HL-60 (cell line): ENCODE results near the gene KRTAP4-8.
"Not testable (repeated sequence)": the region's sequence is repeated elsewhere in the genome, so short reads cannot be mapped to it uniquely, and the experiment has no call there.

Source experiments
- DNase-seq, 2 experiments: peaks; one replicate each; pipeline ENCODE4 v3.0.0-alpha.2; 2010 to 2020; ENCODE audit warnings: low read depth in 1 of 2, low spot score in 1 of 2
- H3K27ac ChIP-seq: fragments of 250-450 bp; sonication (Bioruptor Pico); replicated peaks from 2 replicates; pipeline ENCODE4 v1.5.1; 2020; ENCODE audit warnings: mild to moderate bottlenecking, moderate library complexity
- H3K27me3 ChIP-seq: fragments of 250-450 bp; sonication (Bioruptor Pico); 2 replicates; pipeline ENCODE4 v1.5.1; 2021; ENCODE audit warnings: mild to moderate bottlenecking, moderate library complexity; ENCODE audit not compliant: insufficient read depth, poor library complexity, severe bottlenecking
- H3K4me3 ChIP-seq: replicated peaks from 2 replicates; pipeline ENCODE4 v1.5.1; 2011; ENCODE audit warnings: mild to moderate bottlenecking, control low read depth, low read length; ENCODE audit not compliant: insufficient read depth
- GABPA ChIP-seq: IDR thresholded peaks from 2 replicates; pipeline ENCODE4 v1.6.1; 2012; ENCODE audit warnings: low read depth
- POLR2AphosphoS5 ChIP-seq: IDR thresholded peaks from 2 replicates; pipeline ENCODE4 v1.6.1; 2012; ENCODE audit warnings: low read depth
- SPI1 ChIP-seq: IDR thresholded peaks from 2 replicates; pipeline ENCODE4 v1.6.1; 2012; ENCODE audit warnings: low read depth, mild to moderate bottlenecking, borderline replicate concordance
- TF ChIP-seq, protein P1 (sequence below): IDR thresholded peaks from one replicate; pipeline ENCODE4 v1.5.1; 2011; ENCODE audit warnings: low read length, control low read depth, inconsistent platforms; ENCODE audit not compliant: insufficient read depth
- TF ChIP-seq, protein P2 (sequence below): IDR thresholded peaks from 2 replicates; pipeline ENCODE4 v1.6.1; 2012; ENCODE audit warnings: low read depth; ENCODE audit not compliant: insufficient replicate concordance

Gene KRTAP4-8

DNA sequence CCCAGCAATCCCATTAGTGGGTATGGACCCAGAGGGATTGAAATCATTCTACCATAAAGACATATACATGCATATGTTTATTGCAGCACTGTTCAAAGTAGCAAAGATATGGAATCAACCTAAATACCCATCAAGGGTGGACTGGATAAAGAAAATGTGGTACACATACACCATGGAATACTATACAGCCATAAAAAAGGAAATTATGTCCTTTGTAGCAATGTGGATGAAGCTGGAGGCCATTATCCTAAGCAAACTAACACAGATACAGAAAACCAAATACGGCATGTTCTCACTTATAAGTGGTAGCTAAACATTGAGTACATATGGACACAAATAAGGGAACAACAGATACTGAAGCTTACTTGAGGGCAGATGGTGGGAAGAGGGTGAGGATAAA lies 40.4 kb downstream of the KRTAP4-8 start:
- Histone ChIP-seq H3K4me3 (no peak overlapping the region), H3K27ac (no peak overlapping the region), H3K27me3 (peaks cover 2% of the 10 kb centered on the region)
- TF ChIP-seq, protein P1, sequence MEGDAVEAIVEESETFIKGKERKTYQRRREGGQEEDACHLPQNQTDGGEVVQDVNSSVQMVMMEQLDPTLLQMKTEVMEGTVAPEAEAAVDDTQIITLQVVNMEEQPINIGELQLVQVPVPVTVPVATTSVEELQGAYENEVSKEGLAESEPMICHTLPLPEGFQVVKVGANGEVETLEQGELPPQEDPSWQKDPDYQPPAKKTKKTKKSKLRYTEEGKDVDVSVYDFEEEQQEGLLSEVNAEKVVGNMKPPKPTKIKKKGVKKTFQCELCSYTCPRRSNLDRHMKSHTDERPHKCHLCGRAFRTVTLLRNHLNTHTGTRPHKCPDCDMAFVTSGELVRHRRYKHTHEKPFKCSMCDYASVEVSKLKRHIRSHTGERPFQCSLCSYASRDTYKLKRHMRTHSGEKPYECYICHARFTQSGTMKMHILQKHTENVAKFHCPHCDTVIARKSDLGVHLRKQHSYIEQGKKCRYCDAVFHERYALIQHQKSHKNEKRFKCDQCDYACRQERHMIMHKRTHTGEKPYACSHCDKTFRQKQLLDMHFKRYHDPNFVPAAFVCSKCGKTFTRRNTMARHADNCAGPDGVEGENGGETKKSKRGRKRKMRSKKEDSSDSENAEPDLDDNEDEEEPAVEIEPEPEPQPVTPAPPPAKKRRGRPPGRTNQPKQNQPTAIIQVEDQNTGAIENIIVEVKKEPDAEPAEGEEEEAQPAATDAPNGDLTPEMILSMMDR = no peak
- no peak for TF ChIP-seq GABPA
- TF ChIP-seq, protein P2, sequence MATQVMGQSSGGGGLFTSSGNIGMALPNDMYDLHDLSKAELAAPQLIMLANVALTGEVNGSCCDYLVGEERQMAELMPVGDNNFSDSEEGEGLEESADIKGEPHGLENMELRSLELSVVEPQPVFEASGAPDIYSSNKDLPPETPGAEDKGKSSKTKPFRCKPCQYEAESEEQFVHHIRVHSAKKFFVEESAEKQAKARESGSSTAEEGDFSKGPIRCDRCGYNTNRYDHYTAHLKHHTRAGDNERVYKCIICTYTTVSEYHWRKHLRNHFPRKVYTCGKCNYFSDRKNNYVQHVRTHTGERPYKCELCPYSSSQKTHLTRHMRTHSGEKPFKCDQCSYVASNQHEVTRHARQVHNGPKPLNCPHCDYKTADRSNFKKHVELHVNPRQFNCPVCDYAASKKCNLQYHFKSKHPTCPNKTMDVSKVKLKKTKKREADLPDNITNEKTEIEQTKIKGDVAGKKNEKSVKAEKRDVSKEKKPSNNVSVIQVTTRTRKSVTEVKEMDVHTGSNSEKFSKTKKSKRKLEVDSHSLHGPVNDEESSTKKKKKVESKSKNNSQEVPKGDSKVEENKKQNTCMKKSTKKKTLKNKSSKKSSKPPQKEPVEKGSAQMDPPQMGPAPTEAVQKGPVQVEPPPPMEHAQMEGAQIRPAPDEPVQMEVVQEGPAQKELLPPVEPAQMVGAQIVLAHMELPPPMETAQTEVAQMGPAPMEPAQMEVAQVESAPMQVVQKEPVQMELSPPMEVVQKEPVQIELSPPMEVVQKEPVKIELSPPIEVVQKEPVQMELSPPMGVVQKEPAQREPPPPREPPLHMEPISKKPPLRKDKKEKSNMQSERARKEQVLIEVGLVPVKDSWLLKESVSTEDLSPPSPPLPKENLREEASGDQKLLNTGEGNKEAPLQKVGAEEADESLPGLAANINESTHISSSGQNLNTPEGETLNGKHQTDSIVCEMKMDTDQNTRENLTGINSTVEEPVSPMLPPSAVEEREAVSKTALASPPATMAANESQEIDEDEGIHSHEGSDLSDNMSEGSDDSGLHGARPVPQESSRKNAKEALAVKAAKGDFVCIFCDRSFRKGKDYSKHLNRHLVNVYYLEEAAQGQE = no peak
- no peak for TF ChIP-seq SPI1
- TF ChIP-seq POLR2AphosphoS5 = no peak
- DNase-seq = no peak

DNA sequence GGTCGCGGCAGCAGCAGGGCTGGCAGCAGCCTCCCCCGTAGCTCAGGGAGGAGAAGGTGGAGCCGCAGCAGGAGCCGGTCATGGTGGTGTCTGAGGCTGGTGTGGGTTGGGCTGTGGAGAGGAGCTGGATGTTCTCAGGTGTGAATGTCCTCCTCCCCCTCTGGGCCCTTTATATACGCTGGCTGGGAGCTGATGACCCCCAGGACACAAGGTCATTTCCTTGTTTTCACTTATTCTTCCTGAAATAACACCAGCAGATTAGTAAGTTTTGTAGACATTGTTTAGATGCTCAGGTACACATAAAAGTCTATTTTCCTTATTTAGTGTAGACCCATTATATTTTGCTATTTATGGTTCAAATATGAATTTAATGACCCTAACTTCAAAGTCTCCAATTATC lies 42.8 kb downstream of the KRTAP4-8 start, which contains the start of gene KRTAP2-2:
Gene KRTAP2-2, minus strand, starts transcription at position 101 of the 400 bp plus-strand sequence. Its CDS starts 19 bp downstream, at position 82.
- H3K27ac ChIP-seq, H3K4me3 ChIP-seq, H3K27me3 ChIP-seq, DNase-seq: not testable (repeated sequence)

DNA sequence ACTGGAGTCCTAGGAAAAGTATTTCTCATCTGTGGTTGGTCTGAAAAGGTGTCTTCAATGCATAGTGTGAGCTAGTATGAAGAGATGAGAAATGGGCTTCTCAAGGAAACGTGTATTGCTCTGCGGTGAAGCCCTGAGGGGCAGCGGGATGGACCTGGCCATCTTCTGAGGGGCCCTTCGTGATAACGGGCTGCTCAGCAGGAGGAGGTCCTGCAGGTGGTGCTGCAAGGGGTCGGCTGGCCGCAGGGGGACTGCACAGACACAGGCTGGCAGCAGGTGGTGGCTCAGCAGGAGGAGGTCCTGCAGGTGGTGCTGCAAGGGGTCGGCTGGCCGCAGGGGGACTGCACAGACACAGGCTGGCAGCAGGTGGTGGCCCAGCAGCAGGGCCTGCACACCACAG lies 43.4 kb downstream of the KRTAP4-8 start:
- DNase-seq, H3K27ac ChIP-seq, H3K4me3 ChIP-seq, H3K27me3 ChIP-seq: not testable (repeated sequence)

DNA sequence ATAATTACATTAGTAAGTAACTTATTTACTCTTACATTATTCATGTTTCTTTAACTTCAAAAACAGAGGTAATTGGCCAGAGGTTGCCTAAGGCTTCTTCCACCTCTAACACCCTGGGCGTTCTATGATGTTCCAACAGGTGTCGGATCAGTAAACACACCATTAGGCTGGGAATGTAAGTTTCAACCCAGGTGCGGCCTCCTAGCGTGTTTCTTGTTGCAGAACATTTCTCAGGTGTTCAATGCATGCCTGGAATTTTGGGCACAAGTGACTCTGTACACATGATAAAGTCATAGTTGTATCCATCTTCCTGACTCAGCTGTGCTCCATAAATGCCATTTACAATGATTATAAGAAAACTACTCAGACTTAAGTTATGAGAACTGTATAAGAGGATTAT lies 43.9 kb downstream of the KRTAP4-8 start:
- TF ChIP-seq SPI1 = no peak
- TF ChIP-seq, protein P2 = no peak
- TF ChIP-seq POLR2AphosphoS5 = no peak
- no peak for TF ChIP-seq GABPA
- DNase-seq = no peak
- Histone ChIP-seq H3K27ac (no peak overlapping the region), H3K27me3 (no peaks in the 10 kb centered on the region), H3K4me3 (no peak overlapping the region)

DNA sequence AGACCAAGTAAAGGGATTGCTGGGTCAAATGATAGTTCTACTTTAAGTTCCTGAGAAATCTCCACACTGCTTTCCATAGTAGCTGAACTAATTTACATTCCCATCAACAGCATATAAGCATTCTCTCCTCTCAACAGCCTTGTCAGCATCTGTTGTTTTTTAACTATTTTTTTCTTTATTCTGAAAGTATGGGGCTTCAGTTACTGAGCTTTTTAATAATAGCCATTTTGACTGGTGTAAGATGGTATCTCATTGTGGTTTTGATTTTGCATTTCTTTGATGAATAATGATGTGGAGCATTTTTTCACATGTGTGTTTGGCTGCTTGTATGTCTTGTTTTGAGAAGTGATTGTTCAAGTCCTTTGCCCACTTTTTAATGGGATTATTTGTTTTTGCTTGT lies 45.4 kb downstream of the KRTAP4-8 start:
- no peaks in the 10 kb centered on the region for H3K27me3 ChIP-seq
- H3K4me3 ChIP-seq = no peak overlapping the region
- DNase-seq = no peak
- no peak overlapping the region for H3K27ac ChIP-seq
- TF ChIP-seq SPI1 (no peak), POLR2AphosphoS5 (no peak), GABPA (no peak)
- TF ChIP-seq, protein P1 = no peak
- TF ChIP-seq, protein P2 = no peak
